ENCODE measurements around the gene LRIT2. TPM values are rescaled to one million over a fixed set of nuclear protein-coding genes. Genes with fewer than 3 reads are reported as not detected.

LRIT2 gene
- polyA plus RNA-seq, 1 donor from 2014 or later = not detected

DNA sequence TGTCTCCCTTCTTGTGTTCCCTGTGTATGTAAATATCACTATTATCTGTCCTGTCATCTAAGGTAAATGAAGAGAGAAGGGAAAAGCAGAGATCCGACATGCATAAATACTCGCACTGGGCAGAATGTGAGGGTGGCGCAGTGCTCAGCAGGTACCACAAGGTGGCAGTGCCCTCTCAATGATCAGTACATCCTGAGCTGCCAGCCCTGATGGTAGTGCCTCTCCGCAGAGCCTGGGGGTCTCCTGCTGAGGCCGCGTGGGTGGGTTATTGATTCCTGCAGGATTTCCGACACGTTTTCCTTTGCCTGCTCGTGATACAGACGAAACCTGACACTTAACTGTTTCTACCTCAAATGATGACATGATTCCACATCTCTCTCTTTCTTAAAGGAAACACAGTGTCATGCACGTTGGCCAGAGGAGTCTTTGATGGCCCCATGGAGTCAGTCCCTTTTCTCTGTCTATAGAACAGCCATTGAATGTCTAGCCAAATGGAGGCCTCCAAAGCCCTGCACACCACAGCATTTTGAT is 39.3 kb upstream of the LRIT2 start:
- H3K27me3 ChIP-seq (ENCODE audit: insufficient read depth, low read depth, low read length) = no peaks in the 10 kb centered on the region
- H3F3A ChIP-seq (ENCODE audit: insufficient read depth, low read length, poor library complexity, severe bottlenecking) = no peaks in the 10 kb centered on the region
- H3K27ac ChIP-seq (ENCODE audit: low read length) = no peak overlapping the region
- no peak overlapping the region for H3K4me3 ChIP-seq (ENCODE audit: low read length)
- no peak overlapping the region for H2AFZ ChIP-seq (ENCODE audit: low read depth, low read length)
- H3K9ac ChIP-seq (ENCODE audit: low read length) = no peak overlapping the region
- H3K36me3 ChIP-seq (ENCODE audit: insufficient read depth, low read length) = no peaks in the 10 kb centered on the region
- no peaks in the 10 kb centered on the region for H3K9me3 ChIP-seq (ENCODE audit: low read length)
- no peaks in the 10 kb centered on the region for H4K20me1 ChIP-seq (ENCODE audit: insufficient read depth)
- TF ChIP-seq, protein P1, sequence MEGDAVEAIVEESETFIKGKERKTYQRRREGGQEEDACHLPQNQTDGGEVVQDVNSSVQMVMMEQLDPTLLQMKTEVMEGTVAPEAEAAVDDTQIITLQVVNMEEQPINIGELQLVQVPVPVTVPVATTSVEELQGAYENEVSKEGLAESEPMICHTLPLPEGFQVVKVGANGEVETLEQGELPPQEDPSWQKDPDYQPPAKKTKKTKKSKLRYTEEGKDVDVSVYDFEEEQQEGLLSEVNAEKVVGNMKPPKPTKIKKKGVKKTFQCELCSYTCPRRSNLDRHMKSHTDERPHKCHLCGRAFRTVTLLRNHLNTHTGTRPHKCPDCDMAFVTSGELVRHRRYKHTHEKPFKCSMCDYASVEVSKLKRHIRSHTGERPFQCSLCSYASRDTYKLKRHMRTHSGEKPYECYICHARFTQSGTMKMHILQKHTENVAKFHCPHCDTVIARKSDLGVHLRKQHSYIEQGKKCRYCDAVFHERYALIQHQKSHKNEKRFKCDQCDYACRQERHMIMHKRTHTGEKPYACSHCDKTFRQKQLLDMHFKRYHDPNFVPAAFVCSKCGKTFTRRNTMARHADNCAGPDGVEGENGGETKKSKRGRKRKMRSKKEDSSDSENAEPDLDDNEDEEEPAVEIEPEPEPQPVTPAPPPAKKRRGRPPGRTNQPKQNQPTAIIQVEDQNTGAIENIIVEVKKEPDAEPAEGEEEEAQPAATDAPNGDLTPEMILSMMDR (IDR thresholded peaks at IDR 0.05; ENCODE audit: poor library complexity, severe bottlenecking) = peak; percentile 98
- TF ChIP-seq RAD21 (conservative IDR thresholded peaks at IDR 0.05) (peak; percentile 98), TAF1 (IDR thresholded peaks at IDR 0.05; ENCODE audit: low read depth) (no peak), EP300 (conservative IDR thresholded peaks at IDR 0.05; ENCODE audit: poor library complexity, severe bottlenecking) (peak; percentile 40), MXI1 (conservative IDR thresholded peaks at IDR 0.05; ENCODE audit: poor library complexity, severe bottlenecking) (peak; percentile 77), EZH2 (IDR thresholded peaks at IDR 0.05; ENCODE audit: borderline replicate concordance, insufficient read depth, low read length, poor library complexity, severe bottlenecking) (no peak), SMC3 (conservative IDR thresholded peaks at IDR 0.05; ENCODE audit: poor library complexity) (peak; percentile 97), POLR2AphosphoS5 (IDR thresholded peaks at IDR 0.05) (peak; percentile 54)
- TF ChIP-seq, protein P2, sequence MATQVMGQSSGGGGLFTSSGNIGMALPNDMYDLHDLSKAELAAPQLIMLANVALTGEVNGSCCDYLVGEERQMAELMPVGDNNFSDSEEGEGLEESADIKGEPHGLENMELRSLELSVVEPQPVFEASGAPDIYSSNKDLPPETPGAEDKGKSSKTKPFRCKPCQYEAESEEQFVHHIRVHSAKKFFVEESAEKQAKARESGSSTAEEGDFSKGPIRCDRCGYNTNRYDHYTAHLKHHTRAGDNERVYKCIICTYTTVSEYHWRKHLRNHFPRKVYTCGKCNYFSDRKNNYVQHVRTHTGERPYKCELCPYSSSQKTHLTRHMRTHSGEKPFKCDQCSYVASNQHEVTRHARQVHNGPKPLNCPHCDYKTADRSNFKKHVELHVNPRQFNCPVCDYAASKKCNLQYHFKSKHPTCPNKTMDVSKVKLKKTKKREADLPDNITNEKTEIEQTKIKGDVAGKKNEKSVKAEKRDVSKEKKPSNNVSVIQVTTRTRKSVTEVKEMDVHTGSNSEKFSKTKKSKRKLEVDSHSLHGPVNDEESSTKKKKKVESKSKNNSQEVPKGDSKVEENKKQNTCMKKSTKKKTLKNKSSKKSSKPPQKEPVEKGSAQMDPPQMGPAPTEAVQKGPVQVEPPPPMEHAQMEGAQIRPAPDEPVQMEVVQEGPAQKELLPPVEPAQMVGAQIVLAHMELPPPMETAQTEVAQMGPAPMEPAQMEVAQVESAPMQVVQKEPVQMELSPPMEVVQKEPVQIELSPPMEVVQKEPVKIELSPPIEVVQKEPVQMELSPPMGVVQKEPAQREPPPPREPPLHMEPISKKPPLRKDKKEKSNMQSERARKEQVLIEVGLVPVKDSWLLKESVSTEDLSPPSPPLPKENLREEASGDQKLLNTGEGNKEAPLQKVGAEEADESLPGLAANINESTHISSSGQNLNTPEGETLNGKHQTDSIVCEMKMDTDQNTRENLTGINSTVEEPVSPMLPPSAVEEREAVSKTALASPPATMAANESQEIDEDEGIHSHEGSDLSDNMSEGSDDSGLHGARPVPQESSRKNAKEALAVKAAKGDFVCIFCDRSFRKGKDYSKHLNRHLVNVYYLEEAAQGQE (IDR thresholded peaks at IDR 0.05; ENCODE audit: borderline replicate concordance) = no peak
- no peaks in the 10 kb centered on the region for H3K79me2 ChIP-seq (replicated peaks; ENCODE audit: insufficient read depth, low read length)
- no peaks in the 10 kb centered on the region for H3K9me2 ChIP-seq (ENCODE audit: insufficient read depth, low read length)
- no peak overlapping the region for H3K4me2 ChIP-seq (ENCODE audit: low read length)

GRCh38 chr10:84263716-84264115 is 38.4 kb upstream of the LRIT2 start:
- H3K27ac ChIP-seq (ENCODE audit: low read length) = no peak overlapping the region
- H3K27me3 ChIP-seq (ENCODE audit: insufficient read depth, low read depth, low read length) = no peaks in the 10 kb centered on the region
- no peaks in the 10 kb centered on the region for H3K36me3 ChIP-seq (ENCODE audit: insufficient read depth, low read length)
- H3K4me2 ChIP-seq (ENCODE audit: low read length) = no peak overlapping the region
- no peaks in the 10 kb centered on the region for H3F3A ChIP-seq (ENCODE audit: insufficient read depth, low read length, poor library complexity, severe bottlenecking)
- H3K9ac ChIP-seq (ENCODE audit: low read length) = no peak overlapping the region
- H3K9me2 ChIP-seq (ENCODE audit: insufficient read depth, low read length) = no peaks in the 10 kb centered on the region
- H3K4me3 ChIP-seq (ENCODE audit: low read length) = no peak overlapping the region
- no peaks in the 10 kb centered on the region for H3K79me2 ChIP-seq (replicated peaks; ENCODE audit: insufficient read depth, low read length)
- no peak overlapping the region for H2AFZ ChIP-seq (ENCODE audit: low read depth, low read length)
- TF ChIP-seq, protein P2 (IDR thresholded peaks at IDR 0.05; ENCODE audit: borderline replicate concordance) = no peak
- TF ChIP-seq EP300 (conservative IDR thresholded peaks at IDR 0.05; ENCODE audit: poor library complexity, severe bottlenecking) (no peak), TAF1 (IDR thresholded peaks at IDR 0.05; ENCODE audit: low read depth) (no peak), POLR2AphosphoS5 (IDR thresholded peaks at IDR 0.05) (no peak), SMC3 (conservative IDR thresholded peaks at IDR 0.05; ENCODE audit: poor library complexity) (no peak), MXI1 (conservative IDR thresholded peaks at IDR 0.05; ENCODE audit: poor library complexity, severe bottlenecking) (no peak), EZH2 (IDR thresholded peaks at IDR 0.05; ENCODE audit: borderline replicate concordance, insufficient read depth, low read length, poor library complexity, severe bottlenecking) (no peak), RAD21 (conservative IDR thresholded peaks at IDR 0.05) (no peak)
- TF ChIP-seq, protein P1 (IDR thresholded peaks at IDR 0.05; ENCODE audit: poor library complexity, severe bottlenecking) = no peak
- no peaks in the 10 kb centered on the region for H4K20me1 ChIP-seq (ENCODE audit: insufficient read depth)
- no peaks in the 10 kb centered on the region for H3K9me3 ChIP-seq (ENCODE audit: low read length)

All from neural cell (in vitro differentiated cells).